ENCODE results near the gene PDZD8. TPM values are rescaled to one million over a fixed set of nuclear protein-coding genes. Genes with fewer than 3 reads are reported as not detected.

PDZD8 gene
- total and polyA plus RNA-seq, 9 donors = 8.0 to 49.6 (median 35.6) TPM

GRCh38 chr10:117419921-117420320 lies 44.7 kb upstream of the PDZD8 start:
- Histone ChIP-seq H3K9me3 (no peaks in the 10 kb centered on the region), H3K27ac (no peak overlapping the region), H3K4me3 (no peak overlapping the region), H3K27me3 (no peaks in the 10 kb centered on the region), H3K36me3 (no peaks in the 10 kb centered on the region), H3K4me1 (ENCODE audit: insufficient read depth) (no peaks in the 10 kb centered on the region)
- 69 to 79% (median 76%) methylated on average over 5 of the region's 5 CpGs for WGBS, 3 donors
- DNase-seq = no peak
- no peak for TF ChIP-seq CTCF (IDR thresholded peaks at IDR 0.05)
- no peak for TF ChIP-seq EP300 (IDR thresholded peaks at IDR 0.05)
- TF ChIP-seq POLR2A (IDR thresholded peaks at IDR 0.05) = no peak
- intact Hi-C loops (cut with DNase I) = no loop called here

GRCh38 chr10:117419159-117419558 lies 43.9 kb upstream of the PDZD8 start:
- no peak for DNase-seq
- WGBS, 3 donors = 46 to 61% (median 52%) methylated on average over 2 of the region's 2 CpGs
- no peak for TF ChIP-seq CTCF (IDR thresholded peaks at IDR 0.05)
- TF ChIP-seq POLR2A (IDR thresholded peaks at IDR 0.05) = no peak
- TF ChIP-seq EP300 (IDR thresholded peaks at IDR 0.05) = no peak
- no peaks in the 10 kb centered on the region for H3K9me3 ChIP-seq
- H3K4me3 ChIP-seq = no peak overlapping the region
- no peaks in the 10 kb centered on the region for H3K36me3 ChIP-seq
- H3K27me3 ChIP-seq = no peaks in the 10 kb centered on the region
- intact Hi-C loops (cut with DNase I) = no loop called here
- H3K27ac ChIP-seq = no peak overlapping the region
- H3K4me1 ChIP-seq (ENCODE audit: insufficient read depth) = no peaks in the 10 kb centered on the region

GRCh38 chr10:117418121-117418520 lies 42.9 kb upstream of the PDZD8 start:
- H3K4me3 ChIP-seq = no peak overlapping the region
- intact Hi-C loops (cut with DNase I) = no loop called here
- 32 to 41% (median 38%) methylated on average over 4 of the region's 4 CpGs for WGBS, 3 donors

GRCh38 chr10:117417196-117417595 lies 42.0 kb upstream of the PDZD8 start:
- intact Hi-C loops (cut with DNase I) = no loop called here
- H3K27me3 ChIP-seq = no peaks in the 10 kb centered on the region
- H3K4me3 ChIP-seq = no peak overlapping the region
- WGBS, 3 donors = 78 to 82% (median 78%) methylated on average over 3 of the region's 3 CpGs
- no peaks in the 10 kb centered on the region for H3K4me1 ChIP-seq (ENCODE audit: insufficient read depth)
- H3K27ac ChIP-seq = no peak overlapping the region
- no peak for TF ChIP-seq POLR2A (IDR thresholded peaks at IDR 0.05)
- no peak for TF ChIP-seq EP300 (IDR thresholded peaks at IDR 0.05)
- no peak for TF ChIP-seq CTCF (IDR thresholded peaks at IDR 0.05)
- DNase-seq = no peak
- no peaks in the 10 kb centered on the region for H3K36me3 ChIP-seq
- H3K9me3 ChIP-seq = no peaks in the 10 kb centered on the region

More at GRCh38 chr10:117418121-117418520, 42.9 kb upstream of the PDZD8 start:
- Histone ChIP-seq H3K36me3 (no peaks in the 10 kb centered on the region), H3K27ac (no peak overlapping the region), H3K4me1 (ENCODE audit: insufficient read depth) (no peaks in the 10 kb centered on the region), H3K27me3 (no peaks in the 10 kb centered on the region), H3K9me3 (no peaks in the 10 kb centered on the region)
- TF ChIP-seq POLR2A (IDR thresholded peaks at IDR 0.05) = no peak
- no peak for TF ChIP-seq CTCF (IDR thresholded peaks at IDR 0.05)
- TF ChIP-seq EP300 (IDR thresholded peaks at IDR 0.05) = no peak
- DNase-seq = no peak
